Measurements from ENCODE around the gene COL18A1.
"Not testable (repeated sequence)": the region's sequence is repeated elsewhere in the genome, so short reads cannot be mapped to it uniquely, and the experiment has no call there.

COL18A1 gene

GRCh38 chr21:45549626-45550463 is 144.9 kb downstream of the COL18A1 start:
- DNase-seq = peak; percentile 62

GRCh38 chr21:45550522-45551210 is 145.7 kb downstream of the COL18A1 start:
- peak; percentile 89 for DNase-seq

GRCh38 chr21:45551316-45551715 is 146.4 kb downstream of the COL18A1 start:
- DNase-seq = peak; percentile 57

- no peak for DNase-seq
These were observed 147.1 kb downstream of the COL18A1 start for GRCh38 chr21:45551783-45552695.

GRCh38 chr21:45552696-45553391 is 147.9 kb downstream of the COL18A1 start:
- DNase-seq = no peak

GRCh38 chr21:45554477-45555175 is 149.7 kb downstream of the COL18A1 start:
- DNase-seq = peak; percentile 83

GRCh38 chr21:45555251-45555556 is 150.2 kb downstream of the COL18A1 start:
- no peak for DNase-seq

GRCh38 chr21:45555557-45556301 is 150.8 kb downstream of the COL18A1 start:
- DNase-seq = peak; percentile 83

- DNase-seq = no peak
These were observed 151.3 kb downstream of the COL18A1 start for GRCh38 chr21:45556302-45556644.

GRCh38 chr21:45556645-45557615 is 152.0 kb downstream of the COL18A1 start:
- DNase-seq = no peak

- DNase-seq = no peak
These were observed 152.7 kb downstream of the COL18A1 start for GRCh38 chr21:45557616-45558043.

- DNase-seq = no peak
These were observed 153.2 kb downstream of the COL18A1 start for GRCh38 chr21:45558044-45558721.

- DNase-seq = no peak
These were observed 154.5 kb downstream of the COL18A1 start for GRCh38 chr21:45559216-45560105.

GRCh38 chr21:45560106-45561021 is 155.4 kb downstream of the COL18A1 start:
- DNase-seq = no peak

GRCh38 chr21:45561241-45561640 is 156.3 kb downstream of the COL18A1 start:
- DNase-seq = not testable (repeated sequence)

- DNase-seq = no peak
These were observed 157.4 kb downstream of the COL18A1 start for GRCh38 chr21:45562402-45562801.

- DNase-seq = no peak
These were observed 158.0 kb downstream of the COL18A1 start for GRCh38 chr21:45562965-45563364.
